Stimulated activated CD4-positive, alpha-beta T cell treated with anti-CD3 and anti-CD28 coated beads, Interleukin-1b, Interleukin-23, amount 100 ng/mL, for 24 hours (primary cell): ENCODE results near the gene DCPS.
"Not testable (repeated sequence)": the region's sequence is repeated elsewhere in the genome, so short reads cannot be mapped to it uniquely, and the experiment has no call there.

Experiments used
- DNase-seq, 4 experiments: peaks; one replicate each; pipeline ENCODE4 v3.0.0-alpha.2; 2020; ENCODE audit warnings: low read depth in 4 of 4, low spot score in 1 of 4

The DCPS gene

DNA sequence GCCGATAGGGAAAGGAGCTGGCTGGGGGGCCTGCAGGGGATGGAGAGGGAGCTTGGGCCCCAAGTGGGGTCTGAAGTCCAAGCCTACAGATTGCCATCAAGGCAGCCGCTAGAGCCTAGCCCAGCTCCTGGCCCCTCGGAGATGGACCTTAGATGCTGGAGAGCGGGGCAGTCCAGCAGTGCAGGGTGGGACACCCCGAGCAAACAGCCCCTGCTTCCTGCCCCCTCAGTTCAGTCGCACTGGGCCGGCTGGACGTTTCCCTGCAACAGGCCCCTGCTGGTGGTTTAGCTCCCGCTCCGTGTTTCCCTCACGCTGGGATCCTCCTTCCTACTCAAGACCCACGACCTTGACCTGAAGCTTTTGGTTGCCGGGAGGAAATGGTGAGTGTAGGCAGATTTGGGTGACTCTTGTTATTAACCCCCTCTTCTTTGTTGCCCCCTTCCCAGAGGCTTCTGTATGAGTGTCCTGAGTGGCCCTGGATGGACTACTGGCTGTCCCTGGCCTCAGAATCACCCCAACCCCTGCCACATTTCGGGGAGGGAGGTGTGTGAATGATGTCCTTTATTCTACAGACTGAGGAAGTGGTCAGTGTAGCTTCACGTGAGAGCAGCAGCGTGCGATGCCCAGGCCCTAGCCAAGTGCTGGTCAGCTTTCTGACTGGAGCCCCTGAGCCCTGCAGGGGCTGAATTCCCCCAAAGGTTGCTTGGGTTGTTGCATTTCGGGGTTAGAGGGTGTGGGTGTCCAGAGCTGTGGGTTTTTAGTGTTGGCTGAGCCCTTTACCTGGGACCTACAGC is 54.3 kb downstream of the DCPS start:
- no peak for DNase-seq

GRCh38 chr11:126358763-126359160 is 54.9 kb downstream of the DCPS start:
- no peak for DNase-seq

GRCh38 chr11:126359431-126360048 is 55.7 kb downstream of the DCPS start:
- no peak for DNase-seq

DNA sequence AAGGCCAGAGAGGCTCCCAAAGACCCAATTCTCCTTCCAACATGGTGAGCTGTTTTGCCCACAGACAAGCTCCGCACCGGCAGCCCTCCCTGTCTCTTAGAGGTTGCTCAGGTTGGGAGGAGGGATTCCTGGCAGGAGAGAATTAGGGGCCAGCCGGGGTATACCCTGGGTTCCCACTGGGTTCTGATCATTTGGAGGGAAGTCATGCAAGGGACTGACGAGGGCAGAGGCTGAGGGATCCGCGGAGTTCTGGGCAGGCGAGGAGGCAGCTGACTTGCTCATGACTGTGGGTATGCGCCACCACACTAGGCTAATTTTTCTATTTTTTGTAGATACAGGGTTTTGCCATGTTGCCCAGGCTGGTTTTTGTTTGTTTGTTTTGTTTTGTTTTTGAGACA is 56.2 kb downstream of the DCPS start:
- DNase-seq, result no peak

DNA sequence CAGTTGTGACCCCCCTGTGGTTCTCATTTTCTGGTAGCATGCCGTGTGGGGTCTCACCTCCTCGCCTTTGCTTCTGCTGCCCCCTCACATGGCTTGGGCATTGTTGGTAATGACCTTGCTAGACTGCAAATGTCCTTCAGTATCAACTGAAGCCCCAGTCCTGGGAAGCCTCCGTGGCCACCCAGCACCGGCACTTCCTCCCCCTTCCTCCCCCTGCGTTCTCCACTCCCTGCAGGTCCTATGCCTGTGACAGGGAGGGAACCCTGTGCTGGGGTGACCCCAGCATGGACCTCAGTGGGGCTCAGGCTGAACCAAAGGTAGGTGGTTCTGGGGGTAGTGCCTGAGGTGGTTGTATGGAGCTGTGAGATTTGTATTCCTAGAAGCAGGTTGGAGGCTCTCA is 57.5 kb downstream of the DCPS start:
- no peak for DNase-seq

DNA sequence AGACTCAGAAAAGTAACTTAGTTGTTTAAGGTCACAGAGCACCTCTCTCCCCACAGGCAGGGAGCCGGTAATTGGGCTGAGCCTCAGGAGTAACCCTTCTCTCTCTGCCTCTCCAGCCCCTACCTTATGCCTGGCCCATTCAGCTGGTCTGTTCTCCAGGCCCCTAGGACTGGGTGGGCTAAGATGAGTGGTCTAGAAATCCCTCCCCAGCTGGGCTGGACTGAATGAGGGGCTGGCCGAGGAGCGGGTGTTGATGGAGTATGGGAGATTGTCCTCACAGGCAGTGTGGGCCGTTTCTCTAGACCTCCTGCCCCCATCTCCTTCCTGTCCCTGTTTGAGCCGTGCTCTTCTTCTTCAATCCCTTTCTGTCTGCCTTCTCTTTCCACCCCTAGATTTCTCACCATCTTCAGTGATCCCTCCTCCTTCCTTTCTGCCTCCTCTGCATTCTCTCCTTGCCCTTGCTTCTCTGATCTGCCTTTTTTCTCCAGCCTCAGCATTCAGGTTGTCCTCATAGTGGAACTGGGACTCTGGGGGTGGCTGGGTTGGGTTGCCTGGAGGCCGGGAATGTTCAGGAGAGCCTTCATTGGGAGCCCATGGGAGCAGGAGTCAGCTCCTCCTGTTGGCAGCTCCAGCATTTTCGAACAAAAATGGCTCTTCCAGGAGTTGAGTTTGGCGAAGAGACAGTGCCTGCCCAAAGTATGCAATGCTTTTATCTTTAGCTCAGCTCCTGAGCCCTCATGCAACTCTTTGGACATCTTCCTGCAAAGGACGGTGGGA is 59.2 kb downstream of the DCPS start:
- DNase-seq, result no peak

GRCh38 chr11:126363706-126364248 is 59.9 kb downstream of the DCPS start:
- DNase-seq, result no peak

DNA sequence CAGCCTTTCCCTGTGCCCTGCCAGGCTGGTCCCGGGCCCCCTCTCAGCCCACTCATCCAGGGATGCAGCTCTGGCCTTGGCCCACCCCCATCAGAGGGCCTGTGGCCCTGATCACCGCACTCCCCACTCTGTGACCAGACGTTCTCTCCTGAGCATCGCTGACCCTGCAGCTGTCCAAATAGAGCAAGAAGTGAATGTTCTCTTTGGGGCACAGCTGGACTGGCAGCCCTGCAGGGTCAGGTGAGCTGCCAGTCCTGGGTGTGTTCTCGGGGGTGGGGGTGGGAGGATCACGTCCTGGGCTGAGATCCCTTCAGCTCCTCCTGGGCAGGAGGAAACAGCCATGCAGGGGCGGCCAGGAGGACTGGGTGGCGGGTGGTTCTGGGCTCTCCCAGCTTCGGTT is 60.9 kb downstream of the DCPS start:
- not testable (repeated sequence) for DNase-seq

- DNase-seq, result not testable (repeated sequence)
Observed at GRCh38 chr11:126365508-126365907, 61.6 kb downstream of the DCPS start.

DNA sequence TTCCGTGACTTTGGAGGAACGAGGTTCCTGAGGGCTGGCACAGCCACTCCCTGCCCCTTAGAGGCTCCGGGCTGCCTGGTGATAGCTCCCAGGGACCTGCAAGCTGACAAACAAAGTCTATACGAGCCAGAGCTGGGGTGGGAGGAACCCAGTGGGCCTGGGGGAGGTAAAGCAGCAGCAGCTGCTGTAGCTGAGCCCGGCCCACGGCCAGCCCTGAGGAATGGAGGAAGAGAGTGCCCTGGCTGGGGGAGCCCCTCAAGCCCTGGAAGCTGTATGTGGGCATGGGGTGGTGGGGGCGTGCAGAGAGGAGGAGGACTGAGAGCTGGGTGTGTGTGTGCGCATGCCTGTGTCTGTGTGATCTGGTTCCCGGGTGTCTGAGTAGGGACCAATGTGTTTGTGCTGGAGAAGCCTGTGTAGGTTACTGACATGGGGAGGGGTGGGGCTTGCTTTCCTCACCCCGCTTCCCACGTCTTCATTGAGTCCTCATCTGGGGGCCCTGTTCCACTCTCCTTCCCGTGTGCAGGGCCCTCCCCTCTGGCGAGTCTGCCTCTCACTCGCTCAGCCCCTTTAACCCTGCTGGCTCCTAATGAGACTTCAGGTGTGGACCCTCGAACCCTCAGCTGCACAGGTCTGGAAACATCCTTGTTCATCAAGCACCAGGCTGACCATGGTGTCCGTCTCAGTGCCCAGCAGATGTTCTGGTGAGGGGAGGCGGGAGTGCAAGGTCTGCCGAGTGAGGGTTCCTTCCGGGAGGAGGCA is 62.4 kb downstream of the DCPS start:
- no peak for DNase-seq

DNA sequence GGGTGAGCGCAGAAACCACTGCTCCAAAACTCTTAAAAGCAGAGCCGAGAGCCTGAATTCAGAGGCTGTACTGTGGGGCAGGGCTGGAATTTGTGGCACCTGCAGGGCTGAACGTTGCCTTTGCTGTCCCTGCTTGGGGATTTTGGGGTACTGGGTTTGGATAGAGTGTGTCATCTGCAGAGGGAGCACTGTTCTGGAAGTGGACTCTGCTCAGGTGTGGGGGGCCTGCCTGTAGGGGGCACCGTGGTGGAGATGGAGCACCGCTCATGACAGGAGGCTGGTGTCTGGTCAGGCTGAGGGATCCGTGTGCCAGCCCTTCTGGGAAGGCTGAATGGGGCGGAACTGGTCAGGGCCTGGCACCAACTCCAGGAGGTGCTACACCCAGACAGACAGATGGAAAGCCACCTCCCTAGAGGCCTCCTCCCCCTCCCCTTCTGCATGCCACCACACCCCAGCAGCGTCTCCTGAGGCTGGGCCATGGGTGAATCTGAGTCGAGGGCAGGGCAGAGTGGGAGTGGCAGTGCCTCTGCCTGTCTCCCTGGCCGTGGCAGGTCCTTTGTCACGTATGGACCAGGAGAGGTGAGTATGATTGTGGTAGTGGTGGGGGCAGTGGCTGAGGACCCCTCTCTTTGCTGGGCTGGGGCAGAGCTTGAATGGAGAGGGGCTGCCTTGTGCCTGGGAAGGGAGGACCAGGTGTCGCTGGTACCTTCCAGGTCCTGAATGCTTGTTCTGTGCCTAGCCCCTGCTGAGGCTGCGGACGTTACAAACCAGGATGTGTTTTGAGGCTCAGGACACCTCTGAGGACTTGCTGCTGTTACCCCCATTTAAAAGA is 63.2 kb downstream of the DCPS start:
- DNase-seq, result not testable (repeated sequence)

GRCh38 chr11:126367806-126368205 is 63.9 kb downstream of the DCPS start:
- DNase-seq, result not testable (repeated sequence)

GRCh38 chr11:126368336-126369119 is 64.7 kb downstream of the DCPS start:
- DNase-seq, result not testable (repeated sequence)

DNA sequence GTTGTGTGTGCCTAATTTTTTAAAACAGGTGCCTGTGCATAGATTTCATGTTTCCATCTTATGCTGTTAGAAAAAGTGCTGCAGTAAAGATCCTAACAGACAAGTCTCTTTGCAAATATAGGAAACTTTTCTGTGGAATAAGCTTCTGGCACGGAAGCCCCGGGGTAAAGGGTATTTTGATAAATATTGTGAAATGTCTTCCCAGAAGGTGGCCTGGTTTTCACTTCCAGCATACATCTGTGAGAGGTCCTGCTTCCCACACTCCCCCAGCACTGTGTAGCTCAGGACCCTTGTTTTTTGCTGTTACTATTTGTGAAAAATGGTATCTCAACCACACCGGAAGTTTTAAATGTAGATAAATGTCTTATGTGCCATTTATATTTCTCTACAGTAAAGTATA is 66.2 kb downstream of the DCPS start:
- DNase-seq, result no peak

- DNase-seq, result no peak
Observed at GRCh38 chr11:126371595-126371994, 67.7 kb downstream of the DCPS start.

DNA sequence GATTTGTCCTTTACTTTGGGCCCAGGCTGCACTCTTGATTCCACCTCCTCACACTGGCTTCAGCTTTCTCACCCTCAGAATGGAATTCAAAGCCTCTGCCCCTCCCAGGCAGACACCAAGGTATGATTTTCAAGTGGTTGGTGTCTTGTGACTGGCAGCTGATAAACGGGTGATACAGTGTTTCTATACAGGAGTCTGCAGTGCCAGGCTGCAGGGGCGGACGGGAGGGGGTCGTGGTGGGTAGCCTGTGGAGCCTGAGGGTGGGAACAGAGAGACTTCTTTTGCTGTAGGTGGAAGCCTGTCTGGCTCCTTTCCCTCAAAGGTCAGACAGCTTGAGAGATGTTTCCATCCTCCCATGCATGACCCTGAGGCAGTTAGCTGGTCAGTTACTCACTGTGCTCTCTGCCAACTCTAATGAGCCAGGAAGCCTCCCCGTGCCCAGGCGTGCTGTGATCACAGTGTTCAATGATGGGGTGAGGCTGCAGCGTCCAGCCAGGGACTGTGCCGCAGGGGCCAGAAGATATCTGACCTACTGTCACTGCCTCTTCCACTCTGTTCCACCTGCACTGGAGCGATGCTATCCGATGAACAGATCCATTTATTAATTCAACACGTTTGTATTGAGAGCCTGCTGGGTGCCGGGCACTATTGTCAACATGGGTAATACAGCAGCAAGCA is 69.7 kb downstream of the DCPS start:
- not testable (repeated sequence) for DNase-seq

GRCh38 chr11:126374562-126375300 is 70.9 kb downstream of the DCPS start:
- DNase-seq, result not testable (repeated sequence)

DNA sequence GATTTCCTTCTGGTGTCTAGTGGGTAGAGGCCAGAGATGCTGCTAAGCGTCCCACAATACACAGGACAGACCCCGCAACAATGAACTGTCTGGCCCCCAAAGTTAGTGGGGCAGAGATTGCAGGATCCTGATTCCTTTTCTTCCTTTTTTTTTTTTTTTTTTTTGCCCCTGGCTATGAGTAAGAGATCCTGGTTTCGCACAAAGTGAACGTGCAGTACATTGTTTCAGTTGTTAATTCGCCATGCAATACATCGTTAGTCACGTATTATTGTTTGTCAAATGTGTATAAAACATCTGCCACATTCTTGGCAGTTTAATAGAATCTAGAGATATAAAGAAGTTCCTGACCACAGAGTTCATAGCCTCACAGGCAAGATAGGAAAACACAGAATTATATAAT is 71.9 kb downstream of the DCPS start:
- DNase-seq, result no peak
